Ramos (cell line): ENCODE results near the gene DEGS2.

Experiments used
- in situ Hi-C: fragments of 300-500 bp; cut with MboI; formaldehyde crosslinking; loops from one replicate; pipeline ENCODE4 v1.14.3; 2022; ENCODE audit warnings: low sequenced_read_pairs; ENCODE audit not compliant: unreplicated experiment

The DEGS2 gene

DNA sequence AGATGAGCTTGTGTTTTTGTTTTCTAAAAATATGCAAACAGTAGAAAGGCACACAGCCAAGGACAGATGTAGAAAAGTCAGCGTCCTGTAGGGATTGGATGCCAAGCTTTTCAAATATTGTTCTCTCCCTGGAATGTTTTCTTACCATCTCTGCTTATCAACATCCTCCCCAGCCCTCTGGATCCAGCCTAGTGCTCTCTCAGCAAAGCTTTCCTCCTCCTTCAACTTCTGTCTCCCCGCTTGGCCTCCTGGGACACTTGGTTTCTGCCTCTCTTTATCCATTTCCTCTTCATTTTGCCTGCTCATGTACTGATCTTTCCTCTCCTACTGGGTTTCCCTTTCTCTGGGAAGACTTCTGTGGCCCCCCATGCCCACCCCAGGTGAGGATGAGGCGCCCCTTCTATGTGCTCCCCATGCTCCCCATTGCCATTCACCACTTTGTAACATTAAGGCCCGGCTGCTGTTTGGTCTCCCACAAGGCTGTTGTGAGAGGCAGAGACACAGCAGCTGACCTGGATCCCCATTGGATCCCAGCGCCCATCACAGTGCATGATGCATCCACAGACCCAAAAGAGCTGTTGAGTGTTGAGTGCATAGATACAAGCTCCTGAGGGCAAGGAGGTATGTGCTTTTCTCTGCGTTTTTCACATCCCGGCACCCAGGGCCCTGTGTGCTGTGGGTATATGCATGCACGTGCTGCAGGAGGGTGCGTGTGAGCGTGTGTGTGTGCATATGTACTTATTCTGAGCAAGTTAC, 56.0 kb downstream of the DEGS2 start:
- in situ Hi-C loops: no loop called here

DNA sequence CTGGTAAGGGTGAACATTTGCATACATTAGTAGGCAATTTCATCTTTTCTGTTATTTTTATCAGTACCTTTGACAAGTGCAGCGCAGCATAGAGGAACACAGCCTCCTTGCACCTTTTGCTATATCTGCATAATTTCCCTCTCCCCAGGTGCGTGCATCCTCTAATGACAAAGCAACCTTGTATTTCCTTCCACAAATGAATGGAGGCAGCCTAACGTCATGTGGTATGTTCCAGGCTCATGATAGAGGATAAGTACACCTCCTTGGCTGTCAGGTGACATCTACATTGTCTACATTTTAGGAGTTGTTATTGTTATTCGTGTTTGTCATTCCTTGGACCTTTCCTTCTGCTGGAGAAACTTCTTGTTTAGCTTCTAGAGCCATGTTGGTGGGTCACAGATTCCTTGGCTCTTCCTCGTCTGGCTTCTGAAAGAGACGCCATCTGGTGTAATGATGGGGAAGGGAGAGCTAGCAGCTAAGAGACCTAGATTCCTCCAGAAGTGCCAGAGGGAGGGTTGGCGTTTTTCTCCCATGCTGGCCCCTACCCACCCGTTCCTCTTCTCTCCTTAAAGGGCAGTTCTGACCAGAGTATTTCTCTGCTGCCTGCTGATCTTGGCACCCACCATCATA, 57.2 kb downstream of the DEGS2 start:
- in situ Hi-C loops: no loop called here

DNA sequence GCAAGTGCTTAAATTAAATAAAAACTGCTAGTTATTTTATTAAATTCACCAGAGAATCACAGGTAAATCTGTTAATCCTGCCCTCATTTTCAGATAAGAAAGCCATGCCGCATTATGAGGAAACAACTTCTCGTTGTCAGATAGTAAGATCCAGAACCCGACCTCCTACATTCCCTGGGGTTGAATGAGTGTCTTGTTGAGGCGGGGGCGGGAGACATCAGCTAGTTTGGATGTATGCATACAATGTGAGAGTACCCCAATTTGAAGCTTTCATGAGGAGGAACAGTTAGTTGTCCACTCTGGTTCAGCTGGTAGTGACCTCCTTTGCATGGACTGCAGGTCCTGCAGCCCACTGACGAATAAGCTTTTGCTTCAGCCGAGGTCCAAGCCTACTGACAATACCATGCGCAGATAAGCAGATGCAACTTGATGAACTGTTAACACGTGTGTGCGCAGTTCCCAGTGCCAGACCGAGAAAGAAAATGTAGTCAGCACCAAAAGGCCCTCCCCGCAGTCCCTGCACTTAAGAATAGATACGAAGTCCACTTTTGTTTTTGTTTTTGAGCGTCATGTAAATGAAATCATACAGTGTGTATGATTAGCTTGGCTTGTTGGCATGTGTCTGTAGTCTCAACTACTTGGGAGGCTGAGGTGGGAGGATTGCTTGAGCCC, 59.3 kb downstream of the DEGS2 start:
- in situ Hi-C loops: no loop called here

DNA sequence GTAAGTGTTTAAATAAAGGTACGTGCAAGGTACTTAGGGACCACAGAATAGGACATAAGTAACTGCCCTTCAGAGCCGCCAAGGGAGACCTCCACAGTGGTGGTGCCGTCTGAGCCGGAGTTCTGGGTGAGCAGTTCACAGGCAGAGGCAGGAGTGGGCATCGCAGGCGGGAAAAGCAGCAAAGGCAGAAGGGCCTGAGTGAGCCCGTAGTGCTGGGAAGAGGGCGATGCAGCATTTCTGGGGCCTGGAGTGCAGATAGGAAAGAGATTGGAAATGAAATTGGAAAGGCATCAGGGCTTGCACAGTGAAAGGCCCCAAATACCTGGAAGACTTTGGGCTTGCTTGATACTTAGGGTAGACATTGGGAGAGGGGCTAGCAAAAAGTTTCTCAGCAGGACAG, 61.3 kb downstream of the DEGS2 start:
- in situ Hi-C loops: no loop called here

DNA sequence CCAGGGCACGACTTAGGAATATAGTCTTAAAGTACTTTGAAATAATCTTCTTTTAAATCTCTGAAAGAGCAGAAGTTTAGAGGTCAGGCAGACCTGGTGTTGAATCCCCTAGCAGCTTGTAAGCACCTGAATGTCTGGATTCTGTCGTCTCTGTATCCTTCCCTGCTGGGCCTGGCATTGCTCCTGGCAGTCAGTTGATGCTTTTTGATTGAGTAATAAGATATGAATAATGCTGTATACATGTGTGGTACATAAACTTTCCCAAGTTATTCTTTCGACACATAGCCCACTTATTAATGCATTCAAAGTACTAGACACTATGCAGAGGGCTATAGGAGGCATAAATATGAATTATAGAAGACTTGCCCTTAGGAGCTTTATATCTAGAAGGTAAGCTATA, 62.8 kb downstream of the DEGS2 start:
- in situ Hi-C loops: no loop called here
